Adrenal gland (tissue), 5 donors: Measurements from ENCODE around the gene FBXO10.

Source experiments
- POLR2A ChIP-seq, 2 donors: fragments of 450-650 bp; IDR thresholded peaks; one replicate each; pipeline ENCODE4 v1.6.1; 2017; ENCODE audit warnings: antibody characterized with exemption in 2 of 2, mild to moderate bottlenecking in 2 of 2, moderate library complexity in 1 of 2
- TF ChIP-seq, protein P1 (sequence below), 6 experiments: fragments of 450-650 bp in 4 of 6; fragments of 200-600 bp in 2 of 6; sonication (generic) in 1 of 6; IDR thresholded peaks; 1 replicate in 5 of 6; 2 replicates in 1 of 6; pipeline versions ENCODE4 v1.5.1 to v1.8.0; 2016 to 2021; ENCODE audit warnings: antibody characterized with exemption in 6 of 6, mild to moderate bottlenecking in 2 of 6, moderate library complexity in 1 of 6
- donor health status: DM: no; HTN: no; CAD: no.

DNA sequence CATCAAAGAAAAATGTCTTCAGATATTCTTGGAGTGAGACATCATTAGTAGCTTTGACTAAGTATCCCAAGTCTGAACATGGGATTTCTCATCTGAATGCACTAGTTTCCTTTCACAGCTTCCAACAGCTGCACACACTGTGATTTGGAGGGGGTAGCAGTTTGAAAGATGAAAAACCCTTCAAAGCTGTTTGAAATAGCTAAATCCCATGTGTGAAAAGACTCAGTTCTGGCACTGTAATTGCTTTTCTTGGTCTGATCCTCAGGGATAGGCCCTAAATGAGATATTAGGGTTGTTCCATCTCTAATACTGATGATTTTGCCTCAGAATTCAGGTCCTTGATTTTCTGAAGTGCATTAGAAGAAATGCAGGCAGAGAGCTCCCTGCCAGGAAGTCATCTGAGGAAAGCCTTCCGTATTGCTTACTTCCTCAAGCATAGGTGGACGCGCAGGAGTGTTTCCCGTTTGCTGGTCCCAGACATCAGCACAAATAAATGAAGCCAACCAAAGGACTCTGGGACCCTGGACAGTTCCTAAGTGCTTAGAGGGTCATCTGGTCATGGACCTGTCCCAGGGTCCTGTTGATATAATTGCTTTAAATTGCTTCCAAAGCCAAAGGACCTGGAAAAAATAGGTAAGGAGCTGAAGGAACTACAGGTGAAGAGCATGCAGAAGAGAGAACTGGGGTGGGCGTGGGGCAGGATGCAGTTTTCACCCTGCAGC is 49.0 kb upstream of the FBXO10 start:
- TF ChIP-seq, protein P1, sequence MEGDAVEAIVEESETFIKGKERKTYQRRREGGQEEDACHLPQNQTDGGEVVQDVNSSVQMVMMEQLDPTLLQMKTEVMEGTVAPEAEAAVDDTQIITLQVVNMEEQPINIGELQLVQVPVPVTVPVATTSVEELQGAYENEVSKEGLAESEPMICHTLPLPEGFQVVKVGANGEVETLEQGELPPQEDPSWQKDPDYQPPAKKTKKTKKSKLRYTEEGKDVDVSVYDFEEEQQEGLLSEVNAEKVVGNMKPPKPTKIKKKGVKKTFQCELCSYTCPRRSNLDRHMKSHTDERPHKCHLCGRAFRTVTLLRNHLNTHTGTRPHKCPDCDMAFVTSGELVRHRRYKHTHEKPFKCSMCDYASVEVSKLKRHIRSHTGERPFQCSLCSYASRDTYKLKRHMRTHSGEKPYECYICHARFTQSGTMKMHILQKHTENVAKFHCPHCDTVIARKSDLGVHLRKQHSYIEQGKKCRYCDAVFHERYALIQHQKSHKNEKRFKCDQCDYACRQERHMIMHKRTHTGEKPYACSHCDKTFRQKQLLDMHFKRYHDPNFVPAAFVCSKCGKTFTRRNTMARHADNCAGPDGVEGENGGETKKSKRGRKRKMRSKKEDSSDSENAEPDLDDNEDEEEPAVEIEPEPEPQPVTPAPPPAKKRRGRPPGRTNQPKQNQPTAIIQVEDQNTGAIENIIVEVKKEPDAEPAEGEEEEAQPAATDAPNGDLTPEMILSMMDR (IDR thresholded peaks at IDR 0.05) = no peak
- no peak for TF ChIP-seq POLR2A (IDR thresholded peaks at IDR 0.05)
